ENCODE results near the gene UBR7. TPM values are rescaled to one million over a fixed set of nuclear protein-coding genes. Genes with fewer than 3 reads are reported as not detected.

UBR7 gene
- total RNA-seq, 1 experiment from 2014 or later = 19.9 TPM

DNA sequence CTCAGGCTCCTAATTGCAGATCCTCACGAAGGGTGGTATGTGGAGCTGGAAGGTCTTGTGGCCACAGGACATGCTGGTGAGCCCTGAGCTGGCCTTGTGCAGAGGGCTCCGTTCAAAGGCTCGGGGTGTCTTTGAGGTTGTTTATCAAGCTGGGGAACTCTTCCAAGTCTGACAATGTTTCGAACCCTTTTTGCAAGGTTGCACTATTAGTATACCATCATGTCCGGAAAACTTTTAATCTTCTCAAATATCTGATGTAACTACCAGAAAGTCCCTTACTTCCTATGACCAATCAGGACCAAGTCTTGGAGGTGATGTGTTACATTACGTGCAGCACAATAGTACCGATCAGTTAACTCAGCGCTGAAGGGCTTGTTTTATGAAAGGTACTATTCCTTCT lies 21.5 kb downstream of the UBR7 start:
- in situ Hi-C loops (cut with HindIII; ENCODE audit: low pct_unique_long_range_greater_than_20kb, low sequenced_read_pairs) = no loop called here

DNA sequence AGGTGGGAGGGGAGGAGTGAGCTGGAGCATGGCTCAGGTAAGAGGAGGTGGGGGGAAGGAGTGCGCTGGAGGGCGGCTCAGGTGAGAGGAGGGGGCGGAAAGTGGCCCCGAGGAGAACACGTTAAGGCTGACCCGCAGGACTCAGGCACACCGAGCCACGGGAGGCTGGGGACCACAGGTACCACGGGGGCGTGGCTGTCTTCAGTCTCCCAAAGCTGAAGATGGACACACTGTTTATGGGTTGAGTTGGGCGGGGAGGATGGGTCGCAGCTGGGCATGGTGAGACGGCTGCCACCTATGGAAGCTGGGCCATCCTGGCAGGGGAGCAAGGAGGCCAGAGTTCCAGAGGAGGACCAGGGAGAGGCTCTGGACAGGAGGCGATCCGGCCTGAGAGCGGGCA lies 23.5 kb downstream of the UBR7 start:
- ChIA-PET POLR2A (no interaction called here), CTCF (no interaction called here)
- in situ Hi-C loops (cut with HindIII; ENCODE audit: low pct_unique_long_range_greater_than_20kb, low sequenced_read_pairs) = no loop called here
- no peak overlapping the region; a peak in 1 of 4 replicates for H3K4me3 ChIP-seq (ENCODE audit: low read depth in 2 of 2, low read length in 2 of 2)
- intact Hi-C loops (cut with micrococcal nuclease; ENCODE audit: unreplicated experiment) = loop anchor here (10.0 kb wide), 2 partner anchors 314 to 384 kb away; no protein-coding TSS in a partner anchor
- no peaks in the 10 kb centered on the region for H3K9me3 ChIP-seq (ENCODE audit: control insufficient read depth, insufficient read depth, low read depth, low read length)
- ATAC-seq (no peak), DNase-seq (ENCODE audit: low read depth, low spot score) (no peak)
- no peaks in the 10 kb centered on the region for H3K27me3 ChIP-seq (ENCODE audit: control insufficient read depth, insufficient read depth, low read length)
- BruUV-seq (replicated peaks) = no TSS peak
- H3K27ac ChIP-seq (ENCODE audit: low read length) = no peak overlapping the region
- no peaks in the 10 kb centered on the region for H3K4me1 ChIP-seq (ENCODE audit: control insufficient read depth, insufficient read depth, low read length)
- H3K36me3 ChIP-seq (ENCODE audit: control insufficient read depth, insufficient read depth, low read length) = no peaks in the 10 kb centered on the region
- TF ChIP-seq POLR2AphosphoS5 (IDR thresholded peaks at IDR 0.05; ENCODE audit: low read depth, low read length) (no peak), TCF7L2 (IDR thresholded peaks at IDR 0.05; ENCODE audit: low read depth, low read length) (no peak), SIN3A (IDR thresholded peaks at IDR 0.05; ENCODE audit: borderline replicate concordance, insufficient read depth, low read depth, low read length) (no peak)
- TF ChIP-seq, protein P1, sequence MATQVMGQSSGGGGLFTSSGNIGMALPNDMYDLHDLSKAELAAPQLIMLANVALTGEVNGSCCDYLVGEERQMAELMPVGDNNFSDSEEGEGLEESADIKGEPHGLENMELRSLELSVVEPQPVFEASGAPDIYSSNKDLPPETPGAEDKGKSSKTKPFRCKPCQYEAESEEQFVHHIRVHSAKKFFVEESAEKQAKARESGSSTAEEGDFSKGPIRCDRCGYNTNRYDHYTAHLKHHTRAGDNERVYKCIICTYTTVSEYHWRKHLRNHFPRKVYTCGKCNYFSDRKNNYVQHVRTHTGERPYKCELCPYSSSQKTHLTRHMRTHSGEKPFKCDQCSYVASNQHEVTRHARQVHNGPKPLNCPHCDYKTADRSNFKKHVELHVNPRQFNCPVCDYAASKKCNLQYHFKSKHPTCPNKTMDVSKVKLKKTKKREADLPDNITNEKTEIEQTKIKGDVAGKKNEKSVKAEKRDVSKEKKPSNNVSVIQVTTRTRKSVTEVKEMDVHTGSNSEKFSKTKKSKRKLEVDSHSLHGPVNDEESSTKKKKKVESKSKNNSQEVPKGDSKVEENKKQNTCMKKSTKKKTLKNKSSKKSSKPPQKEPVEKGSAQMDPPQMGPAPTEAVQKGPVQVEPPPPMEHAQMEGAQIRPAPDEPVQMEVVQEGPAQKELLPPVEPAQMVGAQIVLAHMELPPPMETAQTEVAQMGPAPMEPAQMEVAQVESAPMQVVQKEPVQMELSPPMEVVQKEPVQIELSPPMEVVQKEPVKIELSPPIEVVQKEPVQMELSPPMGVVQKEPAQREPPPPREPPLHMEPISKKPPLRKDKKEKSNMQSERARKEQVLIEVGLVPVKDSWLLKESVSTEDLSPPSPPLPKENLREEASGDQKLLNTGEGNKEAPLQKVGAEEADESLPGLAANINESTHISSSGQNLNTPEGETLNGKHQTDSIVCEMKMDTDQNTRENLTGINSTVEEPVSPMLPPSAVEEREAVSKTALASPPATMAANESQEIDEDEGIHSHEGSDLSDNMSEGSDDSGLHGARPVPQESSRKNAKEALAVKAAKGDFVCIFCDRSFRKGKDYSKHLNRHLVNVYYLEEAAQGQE (IDR thresholded peaks at IDR 0.05; ENCODE audit: insufficient read depth in 1 of 2, low read depth in 2 of 2, low read length in 1 of 2) = no peak
- TF ChIP-seq, protein P2, sequence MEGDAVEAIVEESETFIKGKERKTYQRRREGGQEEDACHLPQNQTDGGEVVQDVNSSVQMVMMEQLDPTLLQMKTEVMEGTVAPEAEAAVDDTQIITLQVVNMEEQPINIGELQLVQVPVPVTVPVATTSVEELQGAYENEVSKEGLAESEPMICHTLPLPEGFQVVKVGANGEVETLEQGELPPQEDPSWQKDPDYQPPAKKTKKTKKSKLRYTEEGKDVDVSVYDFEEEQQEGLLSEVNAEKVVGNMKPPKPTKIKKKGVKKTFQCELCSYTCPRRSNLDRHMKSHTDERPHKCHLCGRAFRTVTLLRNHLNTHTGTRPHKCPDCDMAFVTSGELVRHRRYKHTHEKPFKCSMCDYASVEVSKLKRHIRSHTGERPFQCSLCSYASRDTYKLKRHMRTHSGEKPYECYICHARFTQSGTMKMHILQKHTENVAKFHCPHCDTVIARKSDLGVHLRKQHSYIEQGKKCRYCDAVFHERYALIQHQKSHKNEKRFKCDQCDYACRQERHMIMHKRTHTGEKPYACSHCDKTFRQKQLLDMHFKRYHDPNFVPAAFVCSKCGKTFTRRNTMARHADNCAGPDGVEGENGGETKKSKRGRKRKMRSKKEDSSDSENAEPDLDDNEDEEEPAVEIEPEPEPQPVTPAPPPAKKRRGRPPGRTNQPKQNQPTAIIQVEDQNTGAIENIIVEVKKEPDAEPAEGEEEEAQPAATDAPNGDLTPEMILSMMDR (IDR thresholded peaks at IDR 0.05) = no peak

More for the DNA sequence above, 21.5 kb downstream of the UBR7 start:
- H3K4me3 ChIP-seq (ENCODE audit: low read depth in 2 of 2, low read length in 2 of 2) = no peak overlapping the region
- no peak for ATAC-seq
- TF ChIP-seq TCF7L2 (IDR thresholded peaks at IDR 0.05; ENCODE audit: low read depth, low read length) (no peak), POLR2AphosphoS5 (IDR thresholded peaks at IDR 0.05; ENCODE audit: low read depth, low read length) (no peak), SIN3A (IDR thresholded peaks at IDR 0.05; ENCODE audit: borderline replicate concordance, insufficient read depth, low read depth, low read length) (no peak)
- TF ChIP-seq, protein P2 (IDR thresholded peaks at IDR 0.05) = no peak
- TF ChIP-seq, protein P1 (IDR thresholded peaks at IDR 0.05; ENCODE audit: insufficient read depth in 1 of 2, low read depth in 2 of 2, low read length in 1 of 2) = no peak
- ChIA-PET POLR2A (no interaction called here), CTCF (no interaction called here)
- no peaks in the 10 kb centered on the region for H3K36me3 ChIP-seq (ENCODE audit: control insufficient read depth, insufficient read depth, low read length)
- H3K27me3 ChIP-seq (ENCODE audit: control insufficient read depth, insufficient read depth, low read length) = no peaks in the 10 kb centered on the region
- no TSS peak for BruUV-seq (replicated peaks)
- no peak overlapping the region for H3K27ac ChIP-seq (ENCODE audit: low read length)
- no peaks in the 10 kb centered on the region for H3K9me3 ChIP-seq (ENCODE audit: control insufficient read depth, insufficient read depth, low read depth, low read length)
- intact Hi-C loops (cut with micrococcal nuclease; ENCODE audit: unreplicated experiment) = no loop called here
- DNase-seq (ENCODE audit: low read depth, low spot score) = no peak
- H3K4me1 ChIP-seq (ENCODE audit: control insufficient read depth, insufficient read depth, low read length) = no peaks in the 10 kb centered on the region
